Measurements from ENCODE around the gene INPP5K.
"Not testable (repeated sequence)": the region's sequence is repeated elsewhere in the genome, so short reads cannot be mapped to it uniquely, and the experiment has no call there.

The INPP5K gene

GRCh38 chr17:1546292-1546922 lies 30.0 kb upstream of the INPP5K start:
- DNase-seq = no peak

GRCh38 chr17:1545618-1546017 lies 29.2 kb upstream of the INPP5K start:
- DNase-seq = no peak

- no peak for DNase-seq
These were observed 25.9 kb upstream of the INPP5K start for GRCh38 chr17:1542316-1542715.

- no peak for DNase-seq
These were observed 25.0 kb upstream of the INPP5K start for GRCh38 chr17:1541367-1541904.

GRCh38 chr17:1539811-1540210 lies 23.4 kb upstream of the INPP5K start:
- no peak for DNase-seq

GRCh38 chr17:1535737-1536136 lies 19.3 kb upstream of the INPP5K start:
- DNase-seq = no peak

GRCh38 chr17:1533661-1534325 lies 17.4 kb upstream of the INPP5K start:
- no peak for DNase-seq

GRCh38 chr17:1532836-1533602 lies 16.6 kb upstream of the INPP5K start:
- DNase-seq = peak in 1 of 4 experiments; percentile 11

- no peak for DNase-seq
These were observed 13.5 kb upstream of the INPP5K start for GRCh38 chr17:1529863-1530262.

GRCh38 chr17:1526876-1527275 lies 10.5 kb upstream of the INPP5K start:
- DNase-seq = not testable (repeated sequence)

GRCh38 chr17:1522626-1523025 lies 6.2 kb upstream of the INPP5K start:
- no peak for DNase-seq

GRCh38 chr17:1521086-1521640 lies 4.8 kb upstream of the INPP5K start:
- DNase-seq = no peak

GRCh38 chr17:1519678-1520077 lies 3.3 kb upstream of the INPP5K start:
- DNase-seq = no peak

GRCh38 chr17:1518410-1518809 lies 2.0 kb upstream of the INPP5K start:
- no peak for DNase-seq

GRCh38 chr17:1515640-1516387 lies 598 bp downstream of the INPP5K start:
- DNase-seq = peak in 1 of 4 experiments; percentile 19

- DNase-seq = no peak
These were observed 4.1 kb downstream of the INPP5K start for GRCh38 chr17:1512351-1512750.

- DNase-seq = no peak
These were observed 4.6 kb downstream of the INPP5K start for GRCh38 chr17:1511756-1512321.

GRCh38 chr17:1511290-1511689 lies 5.1 kb downstream of the INPP5K start:
- no peak for DNase-seq

- DNase-seq = no peak
These were observed 7.0 kb downstream of the INPP5K start for GRCh38 chr17:1509290-1509881.

- not testable (repeated sequence) for DNase-seq
These were observed 7.7 kb downstream of the INPP5K start for GRCh38 chr17:1508709-1509108.

- no peak for DNase-seq
These were observed 9.7 kb downstream of the INPP5K start for GRCh38 chr17:1506649-1507267.
